Liver (tissue), 9 donors: ENCODE results near the gene DIP2C. TPM values are rescaled to one million over a fixed set of nuclear protein-coding genes. Genes with fewer than 3 reads are reported as not detected.

Experiments
- DNase-seq: peaks from one replicate; pipeline ENCODE4 v3.0.0-alpha.2; 2017; ENCODE audit warnings: low spot score
- H3K27ac ChIP-seq, 2 donors: one replicate each; pipeline ENCODE4 v1.7.0; 2013; ENCODE audit warnings: inconsistent platforms in 2 of 2, low read length in 2 of 2, control low read depth in 1 of 2, low read depth in 1 of 2, mild to moderate bottlenecking in 1 of 2
- H3K27me3 ChIP-seq, 4 donors: one replicate each; pipeline versions ENCODE4 v1.6.1 to v1.7.0; 2013; ENCODE audit warnings: low read length in 3 of 4, inconsistent platforms in 1 of 4, mild to moderate bottlenecking in 1 of 4, moderate library complexity in 1 of 4; ENCODE audit not compliant: control insufficient read depth in 4 of 4, insufficient read depth in 4 of 4
- H3K36me3 ChIP-seq, 4 donors: one replicate each; pipeline versions ENCODE4 v1.6.1 to v1.7.0; 2013; ENCODE audit warnings: low read length in 3 of 4, mild to moderate bottlenecking in 3 of 4, low read depth in 1 of 4, moderate library complexity in 1 of 4; ENCODE audit not compliant: control insufficient read depth in 4 of 4, insufficient read depth in 3 of 4
- H3K4me1 ChIP-seq, 4 donors: one replicate each; pipeline versions ENCODE4 v1.6.1 to v1.7.0; 2013; ENCODE audit warnings: low read length in 3 of 4, mild to moderate bottlenecking in 3 of 4, moderate library complexity in 1 of 4; ENCODE audit not compliant: control insufficient read depth in 4 of 4, insufficient read depth in 4 of 4
- H3K4me3 ChIP-seq, 3 donors: one replicate each; pipeline versions ENCODE4 v1.6.1 to v1.7.0; 2013; ENCODE audit warnings: low read length in 3 of 3, control low read depth in 1 of 3, low read depth in 1 of 3, mild to moderate bottlenecking in 1 of 3
- H3K9ac ChIP-seq, 2 donors: one replicate each; pipeline ENCODE4 v1.7.0; 2013; ENCODE audit warnings: low read length in 2 of 2, mild to moderate bottlenecking in 2 of 2, moderate library complexity in 2 of 2, control low read depth in 1 of 2, low read depth in 1 of 2
- H3K9me3 ChIP-seq, 4 donors: one replicate each; pipeline versions ENCODE4 v1.6.1 to v1.7.0; 2013; ENCODE audit warnings: low read length in 3 of 4; ENCODE audit not compliant: control insufficient read depth in 4 of 4
- EGR1 ChIP-seq, 2 donors: IDR thresholded peaks; 2 replicates each; pipeline ENCODE4 v1.6.1; 2016 to 2018; ENCODE audit warnings: antibody characterized with exemption in 2 of 2, low read depth in 2 of 2
- FOXA1 ChIP-seq: IDR thresholded peaks from 2 replicates; pipeline ENCODE4 v1.6.1; 2016; ENCODE audit warnings: antibody characterized with exemption
- FOXA2 ChIP-seq: IDR thresholded peaks from 2 replicates; pipeline ENCODE4 v1.6.1; 2016; ENCODE audit warnings: antibody characterized with exemption
- GABPA ChIP-seq, 2 donors: IDR thresholded peaks in 1 of 2; conservative IDR thresholded peaks in 1 of 2; 2 replicates each; pipeline ENCODE4 v1.6.1; 2016; ENCODE audit warnings: antibody characterized with exemption in 2 of 2, mild to moderate bottlenecking in 1 of 2, moderate library complexity in 1 of 2
- HNF4A ChIP-seq, 2 donors: conservative IDR thresholded peaks; 2 replicates each; pipeline ENCODE4 v1.6.1; 2016; ENCODE audit warnings: antibody characterized with exemption in 2 of 2, mild to moderate bottlenecking in 2 of 2
- HNF4G ChIP-seq: IDR thresholded peaks from 2 replicates; pipeline ENCODE4 v1.6.1; 2016; ENCODE audit warnings: antibody characterized with exemption
- JUND ChIP-seq, 2 donors: IDR thresholded peaks; 2 replicates each; pipeline ENCODE4 v1.6.1; 2016; ENCODE audit warnings: antibody characterized with exemption in 2 of 2
- NR2F2 ChIP-seq: IDR thresholded peaks from 2 replicates; pipeline ENCODE4 v1.6.1; 2016; ENCODE audit warnings: antibody characterized with exemption
- RAD21 ChIP-seq, 2 donors: IDR thresholded peaks; 2 replicates each; pipeline ENCODE4 v1.6.1; 2016; ENCODE audit warnings: antibody characterized with exemption in 2 of 2, mild to moderate bottlenecking in 2 of 2
- RXRA ChIP-seq, 2 donors: IDR thresholded peaks; 2 replicates each; pipeline ENCODE4 v1.6.1; 2017 to 2018; ENCODE audit warnings: antibody characterized with exemption in 2 of 2, mild to moderate bottlenecking in 1 of 2
- SP1 ChIP-seq: IDR thresholded peaks from 2 replicates; pipeline ENCODE4 v1.6.1; 2018; ENCODE audit warnings: antibody characterized with exemption, mild to moderate bottlenecking
- TAF1 ChIP-seq: conservative IDR thresholded peaks from 2 replicates; pipeline ENCODE4 v1.6.1; 2016; ENCODE audit warnings: antibody characterized with exemption, mild to moderate bottlenecking
- YY1 ChIP-seq: IDR thresholded peaks from 2 replicates; pipeline ENCODE4 v1.6.1; 2016; ENCODE audit warnings: antibody characterized with exemption, mild to moderate bottlenecking
- WGBS: extraction: QIAGEN DNeasy Blood & Tissue Kit; methylation state at CpG from one replicate; pipeline ENCODE4 v1.1.7; 2013; 5-methylcytosine and 5-hydroxymethylcytosine counted together
- polyA plus RNA-seq, 2 donors: library from polyadenylated mRNA; stranded (reverse) in 1 of 2; unstranded in 1 of 2; fragments of 200-250 nt in 1 of 2; fragments of >200 nt in 1 of 2; fragmentation: Nextera tagmentation in 1 of 2; extraction: Ambion mirVana in 1 of 2; gene quantifications; one replicate each; pipeline versions ENCODE4 v1.2.1 to v1.2.3, GENCODE V29; 2013 to 2015
- total RNA-seq, 2 donors: library from RNA; depleted of rRNA; stranded (reverse); fragments of >200 nt; gene quantifications; one replicate each; pipeline ENCODE4 v1.2.3, GENCODE V29; 2014
- TF ChIP-seq, protein P1 (sequence below): IDR thresholded peaks from 2 replicates; pipeline ENCODE4 v1.6.1; 2016; ENCODE audit warnings: antibody characterized with exemption
- TF ChIP-seq, protein P2 (sequence below): IDR thresholded peaks from 2 replicates; pipeline ENCODE4 v1.6.1; 2016; ENCODE audit warnings: antibody characterized with exemption
- TF ChIP-seq, protein P3 (sequence below): fragments of 150-350 bp; IDR thresholded peaks from 2 replicates; pipeline ENCODE4 v1.5.1; 2017; ENCODE audit warnings: improper control_type of control experiment, low read depth, low read length; ENCODE audit not compliant: missing input control
- TF ChIP-seq, protein P4 (sequence below): IDR thresholded peaks from 2 replicates; pipeline ENCODE4 v1.6.1; 2016; ENCODE audit warnings: antibody characterized with exemption
- donor health status: healthy.
- donor health status: healthy.
- donor health status: healthy.
- donor health status: healthy.
- donor health status: healthy.

Gene DIP2C
- total and polyA plus RNA-seq, 4 donors, result 4.2 to 12.2 (median 5.7) TPM

DNA sequence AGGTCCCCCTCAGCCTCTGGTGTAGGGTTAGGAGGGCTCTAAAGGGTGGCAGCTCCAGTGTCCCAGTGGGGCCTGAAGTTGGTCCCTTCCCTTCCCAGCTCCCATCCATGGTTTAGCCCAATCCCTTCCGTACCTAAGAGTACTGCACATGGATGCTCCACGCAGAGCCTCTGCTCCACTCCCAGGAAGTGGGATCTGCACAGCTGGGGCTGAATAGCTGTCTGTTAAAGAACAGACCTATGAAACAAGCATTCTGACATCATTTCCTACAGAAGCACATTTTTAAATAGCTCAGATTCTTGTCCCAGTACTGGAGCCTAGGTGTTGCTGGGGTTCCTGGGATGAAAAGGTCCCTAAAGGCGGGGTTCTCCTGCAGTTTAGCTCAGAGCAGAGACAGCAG lies 418.3 kb downstream of the DIP2C start:
- Histone ChIP-seq H3K4me3 (no peak overlapping the region), H3K27me3 (no peaks in the 10 kb centered on the region), H3K4me1 (no peaks in the 10 kb centered on the region), H3K36me3 (peaks cover 0 to 9% (median 4%) of the 10 kb centered on the region in 4 donors), H3K9me3 (no peaks in the 10 kb centered on the region), H3K27ac (no peak overlapping the region), H3K9ac (no peak overlapping the region)
- no peak for TF ChIP-seq JUND (IDR thresholded peaks at IDR 0.05)
- WGBS, result 97% methylated on average over 3 of the region's 3 CpGs
- no peak for DNase-seq

DNA sequence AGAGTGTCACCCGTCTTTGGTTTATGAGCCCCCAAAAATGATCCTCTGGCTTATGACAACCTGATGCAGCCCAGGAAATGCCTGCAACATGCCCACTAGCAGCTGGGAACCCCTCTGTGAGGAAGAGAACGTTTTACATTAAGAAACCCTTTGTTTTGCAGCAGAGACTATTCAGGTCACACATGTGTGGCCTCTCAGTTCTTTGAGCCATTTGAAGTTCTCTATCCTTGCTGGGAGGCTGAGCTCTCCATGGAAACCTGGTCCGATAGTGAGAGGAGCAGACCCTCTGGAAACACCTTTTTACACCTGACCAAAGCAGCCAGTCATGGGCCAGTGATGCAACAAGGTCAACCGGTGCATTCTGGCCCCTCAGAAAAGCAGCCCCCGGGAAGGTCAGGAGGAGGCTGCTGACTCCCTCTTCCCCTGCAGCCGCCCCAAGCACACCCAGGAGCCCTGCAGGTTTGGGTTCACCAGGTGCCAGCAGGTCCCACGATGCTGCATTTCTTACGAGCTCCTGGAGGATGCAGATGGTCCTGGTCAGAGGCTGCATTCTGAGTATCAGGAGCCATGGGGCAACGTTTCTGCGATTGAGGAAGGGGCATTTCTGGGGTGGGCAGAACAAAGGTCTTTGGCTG lies 419.9 kb downstream of the DIP2C start:
- no peaks in the 10 kb centered on the region for H3K9me3 ChIP-seq
- H3K4me3 ChIP-seq, result no peak overlapping the region
- WGBS, result 80% methylated on average over 10 of the region's 10 CpGs
- no peak for TF ChIP-seq YY1
- TF ChIP-seq FOXA2, result no peak
- no peak for TF ChIP-seq SP1
- TF ChIP-seq EGR1 (IDR thresholded peaks at IDR 0.05; ENCODE audit: low read depth in 2 of 2), result no peak
- TF ChIP-seq RXRA (IDR thresholded peaks at IDR 0.05), result no peak
- TF ChIP-seq, protein P1, sequence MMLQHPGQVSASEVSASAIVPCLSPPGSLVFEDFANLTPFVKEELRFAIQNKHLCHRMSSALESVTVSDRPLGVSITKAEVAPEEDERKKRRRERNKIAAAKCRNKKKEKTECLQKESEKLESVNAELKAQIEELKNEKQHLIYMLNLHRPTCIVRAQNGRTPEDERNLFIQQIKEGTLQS, result no peak
- TF ChIP-seq, protein P2, sequence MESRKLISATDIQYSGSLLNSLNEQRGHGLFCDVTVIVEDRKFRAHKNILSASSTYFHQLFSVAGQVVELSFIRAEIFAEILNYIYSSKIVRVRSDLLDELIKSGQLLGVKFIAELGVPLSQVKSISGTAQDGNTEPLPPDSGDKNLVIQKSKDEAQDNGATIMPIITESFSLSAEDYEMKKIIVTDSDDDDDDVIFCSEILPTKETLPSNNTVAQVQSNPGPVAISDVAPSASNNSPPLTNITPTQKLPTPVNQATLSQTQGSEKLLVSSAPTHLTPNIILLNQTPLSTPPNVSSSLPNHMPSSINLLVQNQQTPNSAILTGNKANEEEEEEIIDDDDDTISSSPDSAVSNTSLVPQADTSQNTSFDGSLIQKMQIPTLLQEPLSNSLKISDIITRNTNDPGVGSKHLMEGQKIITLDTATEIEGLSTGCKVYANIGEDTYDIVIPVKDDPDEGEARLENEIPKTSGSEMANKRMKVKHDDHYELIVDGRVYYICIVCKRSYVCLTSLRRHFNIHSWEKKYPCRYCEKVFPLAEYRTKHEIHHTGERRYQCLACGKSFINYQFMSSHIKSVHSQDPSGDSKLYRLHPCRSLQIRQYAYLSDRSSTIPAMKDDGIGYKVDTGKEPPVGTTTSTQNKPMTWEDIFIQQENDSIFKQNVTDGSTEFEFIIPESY, result no peak
- no peak for TF ChIP-seq FOXA1
- TF ChIP-seq, protein P3, sequence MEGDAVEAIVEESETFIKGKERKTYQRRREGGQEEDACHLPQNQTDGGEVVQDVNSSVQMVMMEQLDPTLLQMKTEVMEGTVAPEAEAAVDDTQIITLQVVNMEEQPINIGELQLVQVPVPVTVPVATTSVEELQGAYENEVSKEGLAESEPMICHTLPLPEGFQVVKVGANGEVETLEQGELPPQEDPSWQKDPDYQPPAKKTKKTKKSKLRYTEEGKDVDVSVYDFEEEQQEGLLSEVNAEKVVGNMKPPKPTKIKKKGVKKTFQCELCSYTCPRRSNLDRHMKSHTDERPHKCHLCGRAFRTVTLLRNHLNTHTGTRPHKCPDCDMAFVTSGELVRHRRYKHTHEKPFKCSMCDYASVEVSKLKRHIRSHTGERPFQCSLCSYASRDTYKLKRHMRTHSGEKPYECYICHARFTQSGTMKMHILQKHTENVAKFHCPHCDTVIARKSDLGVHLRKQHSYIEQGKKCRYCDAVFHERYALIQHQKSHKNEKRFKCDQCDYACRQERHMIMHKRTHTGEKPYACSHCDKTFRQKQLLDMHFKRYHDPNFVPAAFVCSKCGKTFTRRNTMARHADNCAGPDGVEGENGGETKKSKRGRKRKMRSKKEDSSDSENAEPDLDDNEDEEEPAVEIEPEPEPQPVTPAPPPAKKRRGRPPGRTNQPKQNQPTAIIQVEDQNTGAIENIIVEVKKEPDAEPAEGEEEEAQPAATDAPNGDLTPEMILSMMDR, result no peak
- TF ChIP-seq, protein P4, sequence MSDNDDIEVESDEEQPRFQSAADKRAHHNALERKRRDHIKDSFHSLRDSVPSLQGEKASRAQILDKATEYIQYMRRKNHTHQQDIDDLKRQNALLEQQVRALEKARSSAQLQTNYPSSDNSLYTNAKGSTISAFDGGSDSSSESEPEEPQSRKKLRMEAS, result no peak
- no peak for TF ChIP-seq HNF4A (conservative IDR thresholded peaks at IDR 0.05)
- no peak for TF ChIP-seq RAD21 (IDR thresholded peaks at IDR 0.05)
- H3K36me3 ChIP-seq, result no peaks in the 10 kb centered on the region
- DNase-seq, result no peak
- H3K9ac ChIP-seq, result no peak overlapping the region
- no peaks in the 10 kb centered on the region for H3K4me1 ChIP-seq
- H3K27ac ChIP-seq, result no peak overlapping the region
- no peaks in the 10 kb centered on the region for H3K27me3 ChIP-seq

DNA sequence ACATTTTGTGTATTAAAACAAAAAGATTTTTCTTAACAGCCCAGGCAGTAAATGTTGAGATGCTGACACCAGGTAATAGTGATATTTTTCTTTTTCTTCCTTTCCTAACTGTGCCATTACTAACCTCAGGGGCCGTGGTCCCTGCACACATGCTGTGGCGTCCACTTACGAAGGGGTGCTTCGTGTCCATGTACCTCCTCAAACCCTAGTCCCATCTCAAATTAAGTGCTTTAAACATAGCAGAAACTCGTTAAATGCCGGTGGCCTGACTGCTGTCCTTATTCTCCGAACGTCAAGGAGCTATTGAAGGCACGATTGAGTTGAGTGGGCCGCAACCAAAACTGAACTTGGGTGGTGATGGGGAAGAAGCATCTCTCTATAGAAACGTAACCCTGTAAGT lies 421.8 kb downstream of the DIP2C start:
- Histone ChIP-seq H3K4me3 (no peak overlapping the region), H3K36me3 (no peaks in the 10 kb centered on the region), H3K9me3 (no peaks in the 10 kb centered on the region), H3K27me3 (no peaks in the 10 kb centered on the region), H3K27ac (no peak overlapping the region), H3K9ac (no peak overlapping the region), H3K4me1 (no peaks in the 10 kb centered on the region)
- TF ChIP-seq EGR1 (IDR thresholded peaks at IDR 0.05; ENCODE audit: low read depth in 2 of 2) (no peak), YY1 (no peak), HNF4G (no peak), RXRA (IDR thresholded peaks at IDR 0.05) (no peak), HNF4A (conservative IDR thresholded peaks at IDR 0.05) (no peak), NR2F2 (no peak), SP1 (no peak), FOXA1 (no peak), TAF1 (no peak), FOXA2 (no peak), GABPA (IDR thresholded peaks at IDR 0.05 in 1 of 2, conservative IDR thresholded peaks at IDR 0.05 in 1 of 2) (no peak)
- TF ChIP-seq, protein P1, result no peak
- TF ChIP-seq, protein P3, result no peak
- TF ChIP-seq, protein P4, result no peak
- WGBS, result 92% methylated on average over 11 of the region's 11 CpGs
- DNase-seq, result no peak
